ENCODE data around the gene EBF4. TPM values are rescaled to one million over a fixed set of nuclear protein-coding genes. Genes with fewer than 3 reads are reported as not detected.

Gene EBF4
- total and polyA plus RNA-seq, 2 of the 8 experiments (the other 6 are each of a cell fraction or from before 2014, with no cell fraction given), result 1.2 to 2.9 TPM

DNA sequence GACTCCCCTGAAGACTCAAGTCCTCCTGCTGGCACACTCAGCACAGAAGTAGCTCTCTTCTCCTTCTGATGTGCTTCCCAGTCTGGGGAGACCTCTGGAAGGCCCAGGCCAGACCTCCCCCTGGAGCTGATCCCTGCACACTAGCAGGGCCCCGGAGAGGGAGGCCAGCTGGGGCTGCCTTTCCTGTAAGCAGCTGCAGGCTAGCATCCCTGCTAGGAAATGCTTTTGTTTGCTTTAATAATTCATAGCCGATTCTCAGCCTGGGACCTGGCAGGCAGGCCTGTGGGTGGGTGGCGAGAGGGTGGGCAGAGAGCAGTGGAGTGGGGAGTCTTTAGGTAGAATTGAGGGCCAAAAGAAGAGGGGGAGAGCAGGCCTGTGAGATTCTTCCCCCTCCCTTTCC lies 5.2 kb downstream of the EBF4 start:
- DNase-seq (ENCODE audit: low read depth in 1 of 2, low spot score in 2 of 2) (peak in 1 of 2 experiments; percentile 39), FAIRE-seq (no peak)
- H4K20me1 ChIP-seq (replicated peaks in 1 of 2; ENCODE audit: control insufficient read depth in 1 of 2, insufficient read depth in 2 of 2, low read length in 2 of 2), result peaks cover 5 to 9% of the 10 kb centered on the region in 2 experiments
- H2AK5ac ChIP-seq (ENCODE audit: low read depth, low read length), result no peak overlapping the region
- H3K4me3 ChIP-seq (ENCODE audit: extremely low read depth in 1 of 4, insufficient read depth in 2 of 4, low read depth in 3 of 4, low read length in 4 of 4), result no peak overlapping the region
- H4K8ac ChIP-seq (ENCODE audit: extremely low read depth, insufficient read depth, low read length), result no peak overlapping the region
- H2AFZ ChIP-seq (ENCODE audit: low read length), result no peak overlapping the region
- H3K14ac ChIP-seq (ENCODE audit: insufficient read length), result no peak overlapping the region
- H3K36me3 ChIP-seq (ENCODE audit: control insufficient read depth in 2 of 4, insufficient read depth in 4 of 4, low read length in 3 of 4), result no peaks in the 10 kb centered on the region; a peak in 1 of 8 replicates
- no peak overlapping the region for H2BK20ac ChIP-seq (ENCODE audit: low read length)
- no peak overlapping the region for H3K9ac ChIP-seq (replicated peaks in 1 of 4; ENCODE audit: extremely low read depth in 1 of 4, low read depth in 3 of 4, low read length in 3 of 4)
- no peak overlapping the region for H3K23ac ChIP-seq (ENCODE audit: insufficient read length)
- no peak overlapping the region for H2BK120ac ChIP-seq (replicated peaks; ENCODE audit: low read depth, low read length)
- no peak overlapping the region for H2BK5ac ChIP-seq (ENCODE audit: low read depth, low read length)
- peaks cover 0 to 32% (median 24%) of the 10 kb centered on the region in 4 experiments; a peak in 6 of 7 replicates for H3K4me1 ChIP-seq (replicated peaks in 1 of 4; ENCODE audit: control insufficient read depth in 3 of 4, insufficient read depth in 4 of 4, low read length in 3 of 4)
- CTCF ChIA-PET (ENCODE audit: partially characterized antibody), result interaction anchor here (1.4 to 8.4 kb wide), 4 partner anchors 9 to 56 kb away, joined by 4 to 75 read pairs (median 62); no protein-coding TSS in a partner anchor
- no peaks in the 10 kb centered on the region for H3K79me2 ChIP-seq (ENCODE audit: control insufficient read depth in 1 of 2, insufficient read depth in 2 of 2, low read length in 2 of 2)
- H3K9me3 ChIP-seq (ENCODE audit: insufficient read depth in 2 of 2, low read depth in 1 of 2, low read length in 1 of 2), result no peaks in the 10 kb centered on the region
- H3K27me3 ChIP-seq (replicated peaks in 1 of 4; ENCODE audit: control insufficient read depth in 3 of 4, extremely low read depth in 1 of 4, insufficient read depth in 3 of 4, low read length in 3 of 4), result peaks cover 24 to 73% (median 60%) of the 10 kb centered on the region in 4 experiments
- no peak overlapping the region for H3K56ac ChIP-seq (replicated peaks; ENCODE audit: insufficient read length, low read depth, low read length)
- H2BK12ac ChIP-seq (ENCODE audit: low read depth, low read length), result no peak overlapping the region
- no peak overlapping the region for H3K4ac ChIP-seq (replicated peaks; ENCODE audit: insufficient read length, low read depth, low read length)
- WGBS, 2 experiments (ENCODE audit: extremely low coverage in 1 of 2, insufficient coverage in 1 of 2, insufficient read length in 1 of 2, insufficient replicate concordance in 2 of 2, low coverage in 1 of 2, low lambda C conversion rate in 2 of 2, missing lambda C conversion rate in 1 of 2), result 85% methylated on average over 3 of the region's 3 CpGs; no CpG with 5 or more reads in 1 of the 2 experiments
- no peak overlapping the region for H4K91ac ChIP-seq (replicated peaks; ENCODE audit: insufficient read length, low read length)
- no peak overlapping the region for H3K18ac ChIP-seq (ENCODE audit: extremely low read depth, low read length)
- peaks cover 3% of the 10 kb centered on the region; the same call in 1 of the 2 replicates for H3K23me2 ChIP-seq (ENCODE audit: low read depth, low read length)
- no peak overlapping the region for H3K27ac ChIP-seq (ENCODE audit: low read depth, low read length)
- POLR2A ChIA-PET (ENCODE audit: partially characterized antibody), result interaction anchor here (1.4 kb wide), 1 partner anchor 45 kb away, joined by 3 read pairs; no protein-coding TSS in a partner anchor
- H4K5ac ChIP-seq (ENCODE audit: insufficient read length, low read depth, low read length), result no peak overlapping the region
- H3K4me2 ChIP-seq (ENCODE audit: insufficient read depth in 1 of 2, low read depth in 2 of 2, low read length in 2 of 2), result no peak overlapping the region
- H3K79me1 ChIP-seq (ENCODE audit: low read depth, low read length), result no peaks in the 10 kb centered on the region
- H2BK15ac ChIP-seq (ENCODE audit: low read length), result no peak overlapping the region
- TF ChIP-seq TAF7 (optimal IDR thresholded peaks at IDR 0.05; ENCODE audit: borderline replicate concordance, low read depth, low read length), result no peak
- no peak for TF ChIP-seq SP4 (IDR thresholded peaks at IDR 0.05; ENCODE audit: low read length)
- TF ChIP-seq, protein P1, sequence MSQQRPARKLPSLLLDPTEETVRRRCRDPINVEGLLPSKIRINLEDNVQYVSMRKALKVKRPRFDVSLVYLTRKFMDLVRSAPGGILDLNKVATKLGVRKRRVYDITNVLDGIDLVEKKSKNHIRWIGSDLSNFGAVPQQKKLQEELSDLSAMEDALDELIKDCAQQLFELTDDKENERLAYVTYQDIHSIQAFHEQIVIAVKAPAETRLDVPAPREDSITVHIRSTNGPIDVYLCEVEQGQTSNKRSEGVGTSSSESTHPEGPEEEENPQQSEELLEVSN (IDR thresholded peaks at IDR 0.05), result no peak
- TF ChIP-seq TBP (IDR thresholded peaks at IDR 0.05; ENCODE audit: low read depth, low read length), result no peak
- TF ChIP-seq USF2 (IDR thresholded peaks at IDR 0.05; ENCODE audit: low read length), result no peak
- no peak for TF ChIP-seq SAP30 (IDR thresholded peaks at IDR 0.05; ENCODE audit: insufficient read depth, insufficient replicate concordance, low read length)
- TF ChIP-seq POLR2AphosphoS5 (IDR thresholded peaks at IDR 0.05; ENCODE audit: low read depth, low read length), result no peak
- no peak for TF ChIP-seq BRCA1 (IDR thresholded peaks at IDR 0.05; ENCODE audit: low read depth, low read length)
- TF ChIP-seq ATF3 (IDR thresholded peaks at IDR 0.05; ENCODE audit: insufficient read depth, low read depth, low read length), result no peak
- TF ChIP-seq ZNF274 (IDR thresholded peaks at IDR 0.05; ENCODE audit: borderline replicate concordance, extremely low read depth, low read length), result no peak
- no peak for TF ChIP-seq NRF1 (IDR thresholded peaks at IDR 0.05; ENCODE audit: low read depth, low read length)
- TF ChIP-seq POLR2A (IDR thresholded peaks at IDR 0.05; ENCODE audit: control extremely low read depth in 1 of 2, low read depth in 2 of 2, low read length in 2 of 2), result no peak

Measured in H1 (cell line).